LNCaP clone FGC (cell line): ENCODE results near the gene SCAF4.

ENCODE experiments used
- DNase-seq: peaks from one replicate; pipeline ENCODE4 v3.0.0-alpha.2; 2011; ENCODE audit warnings: low read depth
- H3K4me3 ChIP-seq: 2 replicates; pipeline ENCODE4 v1.5.1; 2011; ENCODE audit warnings: mild to moderate bottlenecking, low read depth, low read length, control low read depth
- CTCF ChIP-seq: IDR thresholded peaks from 2 replicates; pipeline ENCODE4 v1.5.1; 2012; ENCODE audit warnings: mild to moderate bottlenecking; ENCODE audit not compliant: control insufficient read depth, insufficient read depth; ENCODE audit errors: extremely low read depth

SCAF4 gene

DNA sequence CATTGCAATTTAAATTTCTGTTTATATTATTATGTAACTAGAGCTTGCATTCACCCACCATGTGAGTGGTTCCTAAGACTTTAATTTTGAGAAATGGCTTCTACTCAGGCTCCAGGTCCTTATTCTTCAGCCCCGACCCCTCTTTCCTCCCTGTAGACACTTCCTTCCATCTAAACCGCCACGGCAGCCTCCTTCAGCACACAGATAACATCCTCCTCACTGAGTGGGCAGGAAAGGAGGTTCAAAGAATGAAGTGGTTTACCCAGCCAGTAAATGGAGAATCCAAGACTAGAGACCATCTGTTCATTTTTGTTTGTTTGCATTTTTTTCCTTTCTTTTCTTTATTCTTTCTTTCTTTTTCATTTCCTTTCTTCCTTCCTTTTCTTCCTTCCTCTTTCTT is 109.5 kb downstream of the SCAF4 start:
- H3K4me3 ChIP-seq = no peak overlapping the region
- TF ChIP-seq CTCF = no peak
- DNase-seq = no peak
